ENCODE measurements around the gene PCBP3. TPM values are rescaled to one million over a fixed set of nuclear protein-coding genes. Genes with fewer than 3 reads are reported as not detected.

PCBP3 gene
- polyA plus RNA-seq, 1 donor (not counting 4 experiments of a cell fraction or from before 2014, with no cell fraction given): 0.25 TPM

DNA sequence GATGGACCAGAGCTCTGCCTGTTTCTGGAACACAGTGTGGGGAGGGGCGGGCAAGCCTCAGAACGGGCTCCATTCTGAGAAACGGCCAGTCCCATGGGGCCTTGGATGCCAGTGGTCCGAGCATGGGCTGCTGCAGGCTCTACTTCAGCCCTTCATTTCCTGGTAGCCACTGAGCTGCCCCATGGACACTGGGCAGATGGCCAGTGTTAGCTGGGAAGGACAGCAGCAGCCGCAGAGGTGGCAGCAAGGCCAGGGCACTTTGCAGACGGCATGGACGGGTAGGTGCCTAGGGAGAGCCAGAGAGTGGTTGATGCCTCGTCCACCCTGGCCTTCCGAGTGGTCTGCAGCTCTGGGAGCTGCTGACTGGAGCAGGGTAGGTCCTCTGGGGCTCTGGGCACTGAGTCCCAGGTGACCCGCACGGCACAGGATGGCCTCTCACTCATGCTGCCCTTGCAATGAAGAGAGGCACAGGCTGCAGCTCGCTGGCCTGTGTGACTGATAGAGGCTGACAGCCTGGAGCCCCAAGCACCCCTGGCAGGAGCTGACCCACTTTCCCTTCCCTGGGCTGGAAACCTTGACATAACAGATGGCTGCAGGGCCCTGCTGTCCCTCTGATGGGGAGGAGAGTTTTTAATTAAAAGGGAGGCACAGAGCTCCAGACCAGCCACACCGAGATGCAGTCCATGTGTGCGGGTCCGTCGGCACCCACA lies 250.4 kb downstream of the PCBP3 start:
- Histone ChIP-seq H3K9ac (ENCODE audit: control insufficient read depth, extremely low read depth, insufficient read depth, low read length) (no peak overlapping the region), H4K20me1 (ENCODE audit: control insufficient read depth, extremely low read depth, insufficient read depth, low read length) (no peaks in the 10 kb centered on the region), H3K9me1 (ENCODE audit: control insufficient read depth, extremely low read depth, insufficient read depth, low read length) (no peaks in the 10 kb centered on the region), H3K4me1 (ENCODE audit: control insufficient read depth, extremely low read depth, insufficient read depth, low read length) (peaks cover 3% of the 10 kb centered on the region), H3K4me3 (ENCODE audit: control insufficient read depth in 2 of 3, extremely low read depth in 1 of 3, insufficient read depth in 2 of 3, low read depth in 1 of 3, low read length in 3 of 3) (no peak overlapping the region), H3K4me2 (ENCODE audit: control insufficient read depth, extremely low read depth, insufficient read depth, low read depth, low read length) (no peak overlapping the region), H3K36me3 (ENCODE audit: control insufficient read depth in 2 of 2, extremely low read depth in 1 of 2, insufficient read depth in 2 of 2, low read length in 2 of 2) (no peaks in the 10 kb centered on the region), H3K27me3 (ENCODE audit: control insufficient read depth, extremely low read depth, insufficient read depth, low read length) (peaks cover 30% of the 10 kb centered on the region), H2AFZ (ENCODE audit: control insufficient read depth, low read length) (no peak overlapping the region), H3K9me3 (ENCODE audit: control insufficient read depth, low read depth, low read length) (no peaks in the 10 kb centered on the region), H3K27ac (ENCODE audit: control insufficient read depth, insufficient read depth, low read length) (no peak overlapping the region), H3K79me2 (ENCODE audit: control insufficient read depth, insufficient read depth, low read length) (no peaks in the 10 kb centered on the region)
- FAIRE-seq: no peak
- dilution Hi-C loops (cut with MboI; ENCODE audit: extremely low pct_ligation_motif_present, low sequenced_read_pairs): no loop called here
- TF ChIP-seq EZH2 (IDR thresholded peaks at IDR 0.05; ENCODE audit: low read length): no peak
- TF ChIP-seq, protein P1, sequence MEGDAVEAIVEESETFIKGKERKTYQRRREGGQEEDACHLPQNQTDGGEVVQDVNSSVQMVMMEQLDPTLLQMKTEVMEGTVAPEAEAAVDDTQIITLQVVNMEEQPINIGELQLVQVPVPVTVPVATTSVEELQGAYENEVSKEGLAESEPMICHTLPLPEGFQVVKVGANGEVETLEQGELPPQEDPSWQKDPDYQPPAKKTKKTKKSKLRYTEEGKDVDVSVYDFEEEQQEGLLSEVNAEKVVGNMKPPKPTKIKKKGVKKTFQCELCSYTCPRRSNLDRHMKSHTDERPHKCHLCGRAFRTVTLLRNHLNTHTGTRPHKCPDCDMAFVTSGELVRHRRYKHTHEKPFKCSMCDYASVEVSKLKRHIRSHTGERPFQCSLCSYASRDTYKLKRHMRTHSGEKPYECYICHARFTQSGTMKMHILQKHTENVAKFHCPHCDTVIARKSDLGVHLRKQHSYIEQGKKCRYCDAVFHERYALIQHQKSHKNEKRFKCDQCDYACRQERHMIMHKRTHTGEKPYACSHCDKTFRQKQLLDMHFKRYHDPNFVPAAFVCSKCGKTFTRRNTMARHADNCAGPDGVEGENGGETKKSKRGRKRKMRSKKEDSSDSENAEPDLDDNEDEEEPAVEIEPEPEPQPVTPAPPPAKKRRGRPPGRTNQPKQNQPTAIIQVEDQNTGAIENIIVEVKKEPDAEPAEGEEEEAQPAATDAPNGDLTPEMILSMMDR (optimal IDR thresholded peaks at IDR 0.05 in 1 of 3, IDR thresholded peaks at IDR 0.05 in 1 of 3, conservative IDR thresholded peaks at IDR 0.05 in 1 of 3; ENCODE audit: extremely low read depth in 1 of 3, insufficient read depth in 2 of 3, low read length in 3 of 3): no peak
- DNase-seq (ENCODE audit: low read depth, low spot score): no peak

DNA sequence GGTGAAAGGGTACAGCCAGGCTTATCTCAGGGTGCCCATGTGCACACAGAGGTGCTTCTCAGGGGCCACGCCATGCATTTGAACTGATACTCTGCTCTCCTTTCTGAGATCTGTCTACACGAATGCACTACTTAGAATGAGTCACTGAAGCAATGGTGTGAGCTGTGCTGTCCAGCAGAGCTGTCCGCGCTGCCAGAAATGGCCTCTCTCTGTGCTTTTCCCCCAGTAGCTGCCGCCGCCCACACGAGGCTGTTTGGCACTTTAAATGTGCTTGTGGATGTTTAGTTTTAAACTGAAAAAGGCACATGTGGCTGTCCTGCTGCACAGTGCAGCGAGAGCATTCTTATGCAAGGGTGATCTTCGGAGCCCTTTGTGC lies 250.9 kb downstream of the PCBP3 start:
- no peak for TF ChIP-seq EZH2 (IDR thresholded peaks at IDR 0.05; ENCODE audit: low read length)
- TF ChIP-seq, protein P1 (optimal IDR thresholded peaks at IDR 0.05 in 1 of 3, IDR thresholded peaks at IDR 0.05 in 1 of 3, conservative IDR thresholded peaks at IDR 0.05 in 1 of 3; ENCODE audit: extremely low read depth in 1 of 3, insufficient read depth in 2 of 3, low read length in 3 of 3): no peak
- H4K20me1 ChIP-seq (ENCODE audit: control insufficient read depth, extremely low read depth, insufficient read depth, low read length): no peaks in the 10 kb centered on the region
- DNase-seq (ENCODE audit: low read depth, low spot score): no peak
- no peak overlapping the region for H3K27ac ChIP-seq (ENCODE audit: control insufficient read depth, insufficient read depth, low read length)
- no peak overlapping the region for H2AFZ ChIP-seq (ENCODE audit: control insufficient read depth, low read length)
- FAIRE-seq: no peak
- H3K9me1 ChIP-seq (ENCODE audit: control insufficient read depth, extremely low read depth, insufficient read depth, low read length): no peaks in the 10 kb centered on the region
- no peaks in the 10 kb centered on the region for H3K9me3 ChIP-seq (ENCODE audit: control insufficient read depth, low read depth, low read length)
- H3K4me1 ChIP-seq (ENCODE audit: control insufficient read depth, extremely low read depth, insufficient read depth, low read length): peaks cover 3% of the 10 kb centered on the region
- no peak overlapping the region for H3K4me2 ChIP-seq (ENCODE audit: control insufficient read depth, extremely low read depth, insufficient read depth, low read depth, low read length)
- H3K36me3 ChIP-seq (ENCODE audit: control insufficient read depth in 2 of 2, extremely low read depth in 1 of 2, insufficient read depth in 2 of 2, low read length in 2 of 2): no peaks in the 10 kb centered on the region
- dilution Hi-C loops (cut with MboI; ENCODE audit: extremely low pct_ligation_motif_present, low sequenced_read_pairs): no loop called here
- H3K79me2 ChIP-seq (ENCODE audit: control insufficient read depth, insufficient read depth, low read length): no peaks in the 10 kb centered on the region
- peaks cover 33% of the 10 kb centered on the region for H3K27me3 ChIP-seq (ENCODE audit: control insufficient read depth, extremely low read depth, insufficient read depth, low read length)
- H3K4me3 ChIP-seq (ENCODE audit: control insufficient read depth in 2 of 3, extremely low read depth in 1 of 3, insufficient read depth in 2 of 3, low read depth in 1 of 3, low read length in 3 of 3): no peak overlapping the region
- no peak overlapping the region for H3K9ac ChIP-seq (ENCODE audit: control insufficient read depth, extremely low read depth, insufficient read depth, low read length)
